Measurements from ENCODE around the gene ENTREP1. TPM values are rescaled to one million over a fixed set of nuclear protein-coding genes. Genes with fewer than 3 reads are reported as not detected.
"Not testable (repeated sequence)": the region's sequence is repeated elsewhere in the genome, so short reads cannot be mapped to it uniquely, and the experiment has no call there.

Gene ENTREP1
- total and polyA plus RNA-seq, 5 experiments from 2014 or later, result not detected

DNA sequence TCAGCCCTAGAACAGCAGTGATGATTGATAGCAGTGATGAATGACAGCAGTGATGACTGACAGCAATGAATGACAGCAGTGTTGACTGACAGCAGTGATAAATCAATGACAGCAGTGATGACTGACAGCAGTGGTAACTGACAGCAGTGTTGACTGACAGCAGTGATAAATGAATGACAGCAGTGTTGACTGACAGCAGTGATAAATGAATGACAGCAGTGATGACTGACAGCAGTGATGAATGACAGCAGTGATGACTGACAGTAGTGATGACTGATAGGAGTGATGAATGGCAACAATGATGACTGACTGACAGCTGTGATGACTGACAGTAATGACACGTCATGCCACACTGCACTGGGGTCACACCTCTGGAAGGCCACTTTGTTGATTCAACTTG lies 106.8 kb downstream of the ENTREP1 start:
- ATAC-seq, result no peak
- Mint-ChIP-seq H3K36me3 (no peaks in the 10 kb centered on the region), H3K27me3 (peaks cover 0 to 17% (median 0%) of the 10 kb centered on the region in 5 donors), H3K27ac (no peak overlapping the region), H3K4me1 (no peaks in the 10 kb centered on the region), H3K4me3 (no peak overlapping the region), H3K9me3 (peaks cover 0 to 5% (median 0%) of the 10 kb centered on the region in 9 donors)
- DNase-seq, result no peak
- POLR2A ChIA-PET, result no interaction called here

DNA sequence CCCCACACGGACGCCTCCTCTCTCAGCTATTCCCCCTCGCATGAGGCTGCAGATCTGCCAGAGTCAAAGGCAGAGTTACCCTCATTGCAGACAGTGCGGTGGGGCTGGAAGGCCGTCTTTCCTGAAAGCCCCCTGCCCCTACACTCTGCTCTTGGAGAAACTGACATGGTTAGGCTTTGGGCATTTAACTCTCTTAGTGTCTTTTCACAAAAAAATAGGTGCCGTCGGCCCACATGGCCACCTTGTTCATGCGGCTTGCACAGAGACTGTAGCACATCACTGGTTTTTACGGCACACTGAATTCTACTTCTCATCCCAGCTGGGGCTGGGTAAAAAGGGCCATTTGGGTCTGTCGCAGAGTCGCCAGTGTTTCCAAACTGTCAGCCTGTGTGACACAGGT lies 107.6 kb downstream of the ENTREP1 start:
- Mint-ChIP-seq H3K36me3 (no peaks in the 10 kb centered on the region), H3K9me3 (peaks cover 0 to 5% (median 0%) of the 10 kb centered on the region in 9 donors), H3K27me3 (peaks cover 0 to 17% (median 0%) of the 10 kb centered on the region in 5 donors), H3K4me1 (no peaks in the 10 kb centered on the region), H3K27ac (no peak overlapping the region), H3K4me3 (no peak overlapping the region)
- DNase-seq, result no peak
- ATAC-seq, result no peak
- POLR2A ChIA-PET, result no interaction called here

- Mint-ChIP-seq H3K36me3 (no peaks in the 10 kb centered on the region), H3K4me3 (no peak overlapping the region), H3K27me3 (peaks cover 0 to 13% (median 0%) of the 10 kb centered on the region in 5 donors), H3K27ac (no peak overlapping the region), H3K9me3 (peaks cover 0 to 5% (median 0%) of the 10 kb centered on the region in 9 donors), H3K4me1 (no peaks in the 10 kb centered on the region)
- POLR2A ChIA-PET, result no interaction called here
- DNase-seq, result no peak
- no peak for ATAC-seq
Measured at GRCh38 chr9:69433392-69433791, 108.4 kb downstream of the ENTREP1 start.

GRCh38 chr9:69433968-69434367 lies 109.0 kb downstream of the ENTREP1 start:
- no peak for DNase-seq
- POLR2A ChIA-PET, result no interaction called here

DNA sequence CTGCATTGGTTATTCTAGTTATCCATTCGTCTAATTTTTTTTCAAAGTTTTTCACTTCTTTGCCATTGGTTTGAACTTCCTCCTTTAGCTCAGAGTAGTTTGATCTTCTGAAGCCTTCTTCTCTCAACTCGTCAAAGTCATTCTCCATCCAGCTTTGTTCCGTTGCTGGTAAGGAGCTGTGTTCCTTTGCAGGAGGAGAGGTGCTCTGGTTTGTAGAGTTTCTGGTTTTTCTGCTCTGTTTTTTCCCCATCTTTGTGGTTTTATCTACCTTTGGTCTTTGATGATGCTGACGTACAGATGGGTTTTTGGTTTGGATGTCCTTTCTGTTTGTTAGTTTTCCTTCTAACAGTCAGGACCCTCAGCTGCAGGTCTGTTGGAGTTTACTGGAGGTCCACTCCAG lies 114.6 kb downstream of the ENTREP1 start:
- peak overlapping the region in 5 of 10 donors; percentile 2 to 63 (median 26) for H3K4me3 Mint-ChIP-seq
- DNase-seq, result peak in 1 of 10 donors; percentile 3
- H3K36me3 Mint-ChIP-seq, ATAC-seq, H3K9me3 Mint-ChIP-seq, POLR2A ChIA-PET: not testable (repeated sequence)
- H3K27ac Mint-ChIP-seq, result peak overlapping the region in 2 of 10 donors; percentile 26 to 73
- peaks cover 0 to 15% (median 3%) of the 10 kb centered on the region in 4 donors for H3K4me1 Mint-ChIP-seq
- peaks cover 0 to 11% (median 5%) of the 10 kb centered on the region in 5 donors for H3K27me3 Mint-ChIP-seq

More at GRCh38 chr9:69433968-69434367, 109.0 kb downstream of the ENTREP1 start:
- H3K27me3 Mint-ChIP-seq, result peaks cover 0 to 13% (median 0%) of the 10 kb centered on the region in 5 donors
- ATAC-seq, result no peak
- H3K9me3 Mint-ChIP-seq, result peaks cover 0 to 5% (median 0%) of the 10 kb centered on the region in 9 donors
- H3K27ac Mint-ChIP-seq, result no peak overlapping the region
- H3K4me1 Mint-ChIP-seq, result no peaks in the 10 kb centered on the region
- H3K4me3 Mint-ChIP-seq, result no peak overlapping the region
- H3K36me3 Mint-ChIP-seq, result no peaks in the 10 kb centered on the region

- Mint-ChIP-seq H3K4me3 (peak overlapping the region in 5 of 10 donors; percentile 15 to 63 (median 33)), H3K27ac (peak overlapping the region in 3 of 10 donors; percentile 26 to 73 (median 50)), H3K27me3 (peaks cover 0 to 18% (median 6%) of the 10 kb centered on the region in 5 donors), H3K4me1 (peaks cover 0 to 15% (median 3%) of the 10 kb centered on the region in 4 donors)
- H3K36me3 Mint-ChIP-seq, POLR2A ChIA-PET, H3K9me3 Mint-ChIP-seq, ATAC-seq: not testable (repeated sequence)
- peak in 2 of 10 donors; percentile 14 to 21 for DNase-seq
Measured at GRCh38 chr9:69440254-69440955, 115.4 kb downstream of the ENTREP1 start.

Other genes starting within 250 kb of the ENTREP1 start
- gene TJP2, start 150.9 kb upstream of the ENTREP1 start, total RNA-seq, result 1 to 10 TPM; 3.7 to 4.2 TPM
- gene TJP2, start 150.9 kb upstream of the ENTREP1 start, polyA plus RNA-seq, result under 1 TPM in 2 of 3 donors, not detected in 1; 0.14 to 0.77 TPM